NT2/D1 (cell line): ENCODE data around the gene DUSP10.

Source experiments
- DNase-seq: peaks from one replicate; pipeline ENCODE4 v3.0.0-alpha.2; 2011; ENCODE audit warnings: low read depth, low spot score
- H3K27me3 ChIP-seq: 2 replicates; pipeline ENCODE4 v1.6.0; 2011; ENCODE audit warnings: mild to moderate bottlenecking; ENCODE audit not compliant: insufficient read length, insufficient read depth
- H3K36me3 ChIP-seq: 2 replicates; pipeline ENCODE4 v1.6.1; 2011; ENCODE audit warnings: mild to moderate bottlenecking, low read length, mixed read lengths; ENCODE audit not compliant: insufficient read depth, insufficient read length
- H3K4me1 ChIP-seq: 2 replicates; pipeline ENCODE4 v1.5.1; 2011; ENCODE audit not compliant: insufficient read depth, insufficient read length
- H3K4me3 ChIP-seq: 2 replicates; pipeline ENCODE4 v1.5.1; 2011; ENCODE audit warnings: low read depth; ENCODE audit not compliant: insufficient read length
- H3K9ac ChIP-seq: 2 replicates; pipeline ENCODE4 v1.6.0; 2011; ENCODE audit warnings: low read depth; ENCODE audit not compliant: insufficient read length
- H3K9me3 ChIP-seq: 2 replicates; pipeline ENCODE4 v1.5.1; 2011; ENCODE audit warnings: mild to moderate bottlenecking, low read length; ENCODE audit not compliant: insufficient read depth
- SUZ12 ChIP-seq: IDR thresholded peaks from 2 replicates; pipeline ENCODE4 v1.6.1; 2011; ENCODE audit not compliant: insufficient read length, insufficient read depth; ENCODE audit errors: extremely low read depth
- YY1 ChIP-seq: IDR thresholded peaks from 2 replicates; pipeline ENCODE4 v1.6.1; 2011; ENCODE audit not compliant: insufficient read length, insufficient read depth
- ZNF274 ChIP-seq: IDR thresholded peaks from 2 replicates; pipeline ENCODE4 v1.6.1; 2011; ENCODE audit warnings: mild to moderate bottlenecking, low read depth, low read length

Gene DUSP10

GRCh38 chr1:221716713-221717484 lies 25.0 kb downstream of the DUSP10 start:
- Histone ChIP-seq H3K9me3 (peaks cover 49% of the 10 kb centered on the region), H3K36me3 (peaks cover 18% of the 10 kb centered on the region), H3K4me3 (no peak overlapping the region), H3K9ac (no peak overlapping the region), H3K4me1 (peaks cover 11% of the 10 kb centered on the region), H3K27me3 (no peaks in the 10 kb centered on the region)
- no peak for DNase-seq
- TF ChIP-seq ZNF274: no peak
- no peak for TF ChIP-seq YY1
- TF ChIP-seq SUZ12: no peak

- Histone ChIP-seq H3K9ac (no peak overlapping the region), H3K4me3 (no peak overlapping the region), H3K27me3 (no peaks in the 10 kb centered on the region), H3K9me3 (peaks cover 46% of the 10 kb centered on the region), H3K4me1 (peaks cover 11% of the 10 kb centered on the region), H3K36me3 (peaks cover 10% of the 10 kb centered on the region)
- TF ChIP-seq YY1 (no peak), SUZ12 (no peak), ZNF274 (no peak)
- peak; percentile 96 for DNase-seq
Observed at GRCh38 chr1:221715321-221716169, 26.3 kb downstream of the DUSP10 start.

GRCh38 chr1:221714227-221715152 lies 27.4 kb downstream of the DUSP10 start:
- Histone ChIP-seq H3K9me3 (peaks cover 41% of the 10 kb centered on the region), H3K4me3 (no peak overlapping the region), H3K36me3 (peaks cover 10% of the 10 kb centered on the region), H3K9ac (no peak overlapping the region), H3K4me1 (peaks cover 11% of the 10 kb centered on the region), H3K27me3 (no peaks in the 10 kb centered on the region)
- TF ChIP-seq ZNF274: no peak
- no peak for TF ChIP-seq YY1
- no peak for TF ChIP-seq SUZ12
- no peak for DNase-seq

- Histone ChIP-seq H3K4me3 (no peak overlapping the region), H3K4me1 (peaks cover 14% of the 10 kb centered on the region), H3K36me3 (peaks cover 4% of the 10 kb centered on the region), H3K9ac (no peak overlapping the region), H3K27me3 (no peaks in the 10 kb centered on the region), H3K9me3 (peaks cover 29% of the 10 kb centered on the region)
- DNase-seq: no peak
- no peak for TF ChIP-seq SUZ12
- TF ChIP-seq YY1: no peak
- no peak for TF ChIP-seq ZNF274
Observed at GRCh38 chr1:221712776-221713431, 29.0 kb downstream of the DUSP10 start.

- Histone ChIP-seq H3K27me3 (no peaks in the 10 kb centered on the region), H3K36me3 (peaks cover 4% of the 10 kb centered on the region), H3K9ac (no peak overlapping the region), H3K4me3 (no peak overlapping the region), H3K9me3 (peaks cover 29% of the 10 kb centered on the region), H3K4me1 (peaks cover 11% of the 10 kb centered on the region)
- no peak for DNase-seq
- TF ChIP-seq SUZ12 (no peak), ZNF274 (no peak), YY1 (no peak)
Observed at GRCh38 chr1:221712198-221712684, 29.6 kb downstream of the DUSP10 start.

GRCh38 chr1:221711656-221712055 lies 30.2 kb downstream of the DUSP10 start:
- no peak for DNase-seq
- Histone ChIP-seq H3K4me3 (no peak overlapping the region), H3K9ac (no peak overlapping the region), H3K27me3 (no peaks in the 10 kb centered on the region), H3K36me3 (peaks cover 6% of the 10 kb centered on the region), H3K4me1 (peaks cover 8% of the 10 kb centered on the region), H3K9me3 (peaks cover 29% of the 10 kb centered on the region)
- no peak for TF ChIP-seq SUZ12
- TF ChIP-seq YY1: no peak
- no peak for TF ChIP-seq ZNF274
